Measurements from ENCODE around the gene LMCD1. TPM values are rescaled to one million over a fixed set of nuclear protein-coding genes. Genes with fewer than 3 reads are reported as not detected.
A peak's percentile ranks its signal among the peaks of the same experiment; 100 is the strongest.

LMCD1 gene
- total RNA-seq, 4 donors from 2014 or later, result 23.3 to 52.8 (median 34.8) TPM

- Histone ChIP-seq H3K27ac (peak overlapping the region; percentile 14 to 86 (median 66)), H3K4me1 (peaks cover 0 to 26% (median 0%) of the 10 kb centered on the region in 3 donors), H3K4me3 (no peak overlapping the region), H3K9me3 (no peaks in the 10 kb centered on the region), H3K27me3 (no peaks in the 10 kb centered on the region), H3K36me3 (no peaks in the 10 kb centered on the region)
- no peak for DNase-seq
- 38 to 53% methylated on average over 3 to 4 of the region's 4 CpGs for WGBS, 2 donors
- intact Hi-C loops (cut with DNase I), result no loop called here
- no peak for TF ChIP-seq POLR2A (IDR thresholded peaks at IDR 0.05)
- no peak for TF ChIP-seq CTCF (IDR thresholded peaks at IDR 0.05)
These were observed 18.5 kb upstream of the LMCD1 start for GRCh38 chr3:8482960-8483665.

GRCh38 chr3:8484409-8485140 is 17.0 kb upstream of the LMCD1 start:
- no peaks in the 10 kb centered on the region for H3K36me3 ChIP-seq
- no peak overlapping the region for H3K4me3 ChIP-seq
- no peaks in the 10 kb centered on the region for H3K27me3 ChIP-seq
- no peak for DNase-seq
- TF ChIP-seq CTCF (IDR thresholded peaks at IDR 0.05) (no peak), POLR2A (IDR thresholded peaks at IDR 0.05) (no peak)
- H3K4me1 ChIP-seq, result peaks cover 0 to 36% (median 0%) of the 10 kb centered on the region in 3 donors
- WGBS, 2 donors, result 86 to 88% methylated on average over 5 of the region's 5 CpGs
- intact Hi-C loops (cut with DNase I), result no loop called here
- H3K9me3 ChIP-seq, result no peaks in the 10 kb centered on the region
- H3K27ac ChIP-seq, result peak overlapping the region; percentile 6 to 86 (median 66)

GRCh38 chr3:8485141-8485870 is 16.3 kb upstream of the LMCD1 start:
- Histone ChIP-seq H3K4me3 (no peak overlapping the region), H3K27ac (peak overlapping the region in 3 of 4 donors; percentile 21 to 77 (median 66)), H3K9me3 (no peaks in the 10 kb centered on the region), H3K36me3 (no peaks in the 10 kb centered on the region), H3K27me3 (no peaks in the 10 kb centered on the region), H3K4me1 (peaks cover 0 to 43% (median 6%) of the 10 kb centered on the region in 3 donors)
- intact Hi-C loops (cut with DNase I), result no loop called here
- 65 to 84% methylated on average over 3 of the region's 3 CpGs for WGBS, 2 donors
- DNase-seq, result no peak
- TF ChIP-seq POLR2A (IDR thresholded peaks at IDR 0.05), result no peak

GRCh38 chr3:8485943-8486342 is 15.7 kb upstream of the LMCD1 start:
- Histone ChIP-seq H3K36me3 (no peaks in the 10 kb centered on the region), H3K27ac (peak overlapping the region in 3 of 4 donors; percentile 21 to 77 (median 66)), H3K4me3 (no peak overlapping the region), H3K9me3 (no peaks in the 10 kb centered on the region), H3K27me3 (no peaks in the 10 kb centered on the region), H3K4me1 (peaks cover 1 to 48% (median 9%) of the 10 kb centered on the region in 3 donors)
- no peak for DNase-seq
- WGBS, 2 donors, result 68 to 82% methylated on average over 3 of the region's 3 CpGs
- TF ChIP-seq CTCF (IDR thresholded peaks at IDR 0.05), result no peak
- no peak for TF ChIP-seq POLR2A (IDR thresholded peaks at IDR 0.05)
- intact Hi-C loops (cut with DNase I), result no loop called here

GRCh38 chr3:8486434-8486833 is 15.2 kb upstream of the LMCD1 start:
- intact Hi-C loops (cut with DNase I), result no loop called here
- 88 to 90% methylated on average over 3 of the region's 3 CpGs for WGBS, 2 donors
- no peak for DNase-seq
- Histone ChIP-seq H3K36me3 (no peaks in the 10 kb centered on the region), H3K4me3 (no peak overlapping the region), H3K4me1 (peaks cover 5 to 53% (median 14%) of the 10 kb centered on the region in 3 donors), H3K27ac (peak overlapping the region in 3 of 4 donors; percentile 31 to 77 (median 66)), H3K27me3 (no peaks in the 10 kb centered on the region), H3K9me3 (no peaks in the 10 kb centered on the region)
- TF ChIP-seq CTCF (IDR thresholded peaks at IDR 0.05) (no peak), POLR2A (IDR thresholded peaks at IDR 0.05) (no peak)
